GM19035 (cell line): ENCODE results near the gene TXNRD1.
A peak's percentile ranks its signal among the peaks of the same experiment; 100 is the strongest.
"Not testable (repeated sequence)": the region's sequence is repeated elsewhere in the genome, so short reads cannot be mapped to it uniquely, and the experiment has no call there.

Experiments
- ATAC-seq: cut with Tn5 transposase; IDR thresholded peaks from one replicate; pipeline ENCODE4 v1.9.1; 2021; ENCODE audit not compliant: unreplicated experiment

The TXNRD1 gene

DNA sequence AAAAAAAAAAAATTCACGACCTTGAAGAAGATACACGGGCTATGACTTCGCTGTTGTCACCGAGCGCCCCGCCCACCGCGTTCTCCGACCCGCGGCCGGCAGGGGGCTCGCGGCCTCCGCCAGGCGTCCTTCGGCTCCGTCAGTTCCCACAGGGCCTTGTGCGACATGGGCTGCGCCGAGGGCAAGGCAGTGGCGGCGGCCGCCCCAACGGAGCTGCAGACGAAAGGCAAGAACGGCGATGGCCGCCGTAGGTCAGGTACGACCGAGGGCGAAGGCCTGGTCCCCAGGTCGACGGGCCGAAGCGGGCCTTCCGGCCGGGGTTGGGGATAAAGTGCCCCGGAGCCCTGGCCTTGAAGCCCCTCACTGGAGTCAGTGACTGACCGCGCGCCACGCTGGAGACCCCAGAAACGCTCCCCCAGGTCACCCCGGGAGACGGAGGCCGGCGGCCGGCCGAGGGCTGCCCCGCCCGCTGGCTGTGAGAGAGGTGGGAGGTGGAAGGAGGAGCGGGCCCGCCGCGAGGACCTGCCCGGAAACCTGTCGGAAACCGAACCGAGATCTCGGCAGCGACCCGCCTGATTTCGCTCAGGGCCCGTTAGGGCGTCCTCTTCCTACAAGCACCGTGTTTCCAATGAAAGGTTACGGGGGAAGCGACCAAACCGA is at the start of gene TXNRD1:
Gene TXNRD1, plus strand, starts transcription at position 142 of the 660 bp plus-strand sequence. Its CDS starts 24 bp downstream, at position 166.
- peak; percentile 97 for ATAC-seq

GRCh38 chr12:104165801-104166200 is 49.8 kb upstream of the TXNRD1 start:
- ATAC-seq = no peak

DNA sequence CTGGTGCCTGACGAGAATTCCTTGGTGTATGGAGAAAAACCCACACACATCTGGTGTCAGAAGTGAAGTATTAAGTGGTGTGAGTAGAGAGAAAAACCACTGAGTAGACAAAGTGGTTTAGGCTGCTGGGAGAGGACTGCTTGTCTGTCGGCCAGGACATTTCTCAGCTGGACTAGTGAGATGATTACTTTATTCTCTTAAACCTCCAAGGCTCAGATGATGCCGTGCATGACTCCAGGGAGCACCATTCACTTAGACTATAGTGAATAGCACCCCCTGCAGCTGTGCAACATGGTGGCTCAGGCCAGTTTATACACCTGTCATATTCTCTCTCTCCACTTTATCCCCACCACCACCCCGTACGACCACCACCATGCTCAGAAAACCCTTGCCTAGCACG is 49.1 kb upstream of the TXNRD1 start:
- ATAC-seq = no peak

DNA sequence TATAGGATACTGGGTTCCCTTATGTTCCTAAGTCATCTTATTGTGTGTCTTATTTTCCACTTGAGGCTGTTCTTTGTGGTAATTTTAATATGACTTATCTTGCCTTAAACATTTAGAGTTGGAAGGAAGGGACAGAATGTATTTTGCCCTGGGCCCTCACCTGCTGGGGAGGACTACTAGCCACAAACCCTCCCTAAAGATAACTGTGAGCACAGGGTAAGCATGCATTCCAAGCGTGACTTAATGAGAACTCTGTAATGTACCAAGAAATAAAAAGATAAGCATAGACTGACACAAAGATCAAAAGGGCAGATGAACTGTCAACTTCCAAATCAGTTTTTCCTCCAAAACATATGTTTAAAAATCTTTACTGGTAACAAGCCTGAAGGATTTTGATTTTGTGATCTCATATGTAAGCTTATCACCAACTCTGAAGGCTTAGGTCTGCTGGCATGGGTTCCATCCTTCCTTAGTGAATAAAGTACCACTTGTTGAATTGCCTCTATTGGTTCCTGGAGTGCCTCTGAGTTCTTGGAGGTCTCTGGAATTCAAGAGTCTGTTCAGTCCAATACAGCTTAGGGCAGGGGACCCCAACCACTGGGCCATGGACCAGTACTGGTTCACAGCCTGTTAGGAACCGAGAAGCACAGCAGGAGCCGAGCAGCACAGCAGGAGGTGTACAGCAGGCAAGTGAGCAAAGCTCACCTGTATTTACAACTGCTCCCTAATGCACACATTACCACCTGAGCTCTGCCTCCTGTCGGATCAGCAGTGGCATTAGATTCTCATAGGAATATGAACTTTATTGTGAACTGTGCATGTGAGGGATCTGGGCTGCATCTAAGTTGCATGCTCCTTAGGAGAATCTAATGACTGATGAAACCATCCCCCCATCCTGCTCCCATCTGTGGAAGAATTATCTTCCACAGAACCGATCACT is 47.8 kb upstream of the TXNRD1 start:
- ATAC-seq = no peak

DNA sequence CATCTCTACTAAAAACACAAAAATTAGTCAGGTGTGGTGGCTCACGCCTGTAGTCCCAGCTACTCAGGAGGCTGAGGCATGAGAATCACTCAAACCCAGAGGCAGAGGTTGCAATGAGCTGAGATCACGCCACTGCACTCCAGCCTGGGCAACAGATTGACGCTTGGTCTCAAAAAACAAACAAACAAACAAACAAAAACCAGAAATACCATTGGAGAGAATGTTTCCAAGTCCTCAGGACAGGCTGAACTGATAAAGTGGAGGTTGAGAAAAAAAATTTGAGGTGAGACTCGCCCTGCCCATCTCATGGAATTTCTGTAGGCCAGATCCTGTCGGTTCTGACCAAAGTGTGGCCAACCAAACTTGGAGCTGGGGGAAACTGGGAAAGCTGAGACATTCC is 47.0 kb upstream of the TXNRD1 start:
- ATAC-seq = no peak

- ATAC-seq = no peak
Measured at GRCh38 chr12:104171785-104172569, 43.6 kb upstream of the TXNRD1 start.

GRCh38 chr12:104172570-104172947 is 43.0 kb upstream of the TXNRD1 start:
- no peak for ATAC-seq

GRCh38 chr12:104173804-104174203 is 41.8 kb upstream of the TXNRD1 start:
- not testable (repeated sequence) for ATAC-seq

DNA sequence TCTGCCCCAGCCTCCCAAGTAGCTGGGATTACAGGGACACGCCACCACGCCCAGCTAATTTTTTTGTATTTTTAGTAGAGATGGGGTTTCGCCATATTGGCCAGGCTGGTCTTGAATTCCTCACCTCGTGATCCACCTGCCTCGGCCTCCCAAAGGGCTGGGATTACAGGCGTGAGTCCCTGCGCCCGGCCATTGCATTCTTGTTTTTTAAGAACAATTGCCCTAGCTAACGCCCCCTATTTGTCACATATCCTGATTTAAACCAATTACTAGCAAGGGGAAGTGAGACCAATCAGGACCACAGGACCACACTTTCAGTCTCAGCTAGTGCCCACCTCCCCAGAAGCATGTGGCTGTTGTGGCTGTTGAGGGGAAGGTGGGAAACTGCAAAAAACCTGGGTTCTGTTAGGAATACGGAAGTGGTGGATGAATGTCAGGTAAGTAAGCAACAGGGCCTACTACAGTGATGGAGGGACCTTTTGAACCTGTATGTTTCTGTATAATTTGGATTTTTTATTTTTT is 39.8 kb upstream of the TXNRD1 start:
- ATAC-seq = no peak

DNA sequence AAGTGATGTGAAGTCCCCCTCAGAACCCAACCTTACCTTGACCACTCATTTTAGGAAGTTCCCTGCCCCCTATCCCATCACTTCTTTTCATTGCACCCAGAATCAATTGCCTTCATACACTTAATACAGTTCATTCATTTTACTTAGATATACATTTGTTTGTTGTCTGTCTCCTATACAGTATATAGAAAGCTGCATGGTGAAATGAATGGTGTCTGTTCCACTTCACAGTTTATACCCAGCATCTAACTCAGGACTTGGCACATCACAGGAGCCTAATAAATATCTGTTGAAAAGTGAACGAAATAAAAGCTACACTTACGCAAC is 38.3 kb upstream of the TXNRD1 start:
- no peak for ATAC-seq

- no peak for ATAC-seq
Measured at GRCh38 chr12:104177663-104178501, 37.7 kb upstream of the TXNRD1 start.

DNA sequence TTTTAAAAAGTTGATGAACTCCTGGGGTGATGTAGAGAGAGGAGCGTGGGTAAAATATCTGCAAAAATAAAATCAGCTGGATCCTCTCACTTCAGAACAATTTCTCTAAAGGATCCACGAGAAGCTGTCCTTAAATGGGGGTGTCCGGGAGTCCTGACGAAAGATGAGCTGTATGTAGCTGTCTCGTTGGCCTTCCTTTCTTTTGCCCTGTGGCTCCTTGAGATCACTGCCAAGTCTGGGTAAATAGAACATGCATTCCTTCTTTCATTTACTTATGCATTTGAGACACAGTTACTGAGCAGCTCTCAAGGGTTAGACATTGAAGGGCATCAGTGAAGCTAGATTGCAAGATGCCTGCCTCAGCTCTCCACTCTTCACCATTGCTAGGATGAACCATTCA is 35.2 kb upstream of the TXNRD1 start:
- ATAC-seq = no peak

- no peak for ATAC-seq
Measured at GRCh38 chr12:104181313-104181712, 34.3 kb upstream of the TXNRD1 start.

- ATAC-seq = no peak
Measured at GRCh38 chr12:104182144-104182543, 33.4 kb upstream of the TXNRD1 start.

DNA sequence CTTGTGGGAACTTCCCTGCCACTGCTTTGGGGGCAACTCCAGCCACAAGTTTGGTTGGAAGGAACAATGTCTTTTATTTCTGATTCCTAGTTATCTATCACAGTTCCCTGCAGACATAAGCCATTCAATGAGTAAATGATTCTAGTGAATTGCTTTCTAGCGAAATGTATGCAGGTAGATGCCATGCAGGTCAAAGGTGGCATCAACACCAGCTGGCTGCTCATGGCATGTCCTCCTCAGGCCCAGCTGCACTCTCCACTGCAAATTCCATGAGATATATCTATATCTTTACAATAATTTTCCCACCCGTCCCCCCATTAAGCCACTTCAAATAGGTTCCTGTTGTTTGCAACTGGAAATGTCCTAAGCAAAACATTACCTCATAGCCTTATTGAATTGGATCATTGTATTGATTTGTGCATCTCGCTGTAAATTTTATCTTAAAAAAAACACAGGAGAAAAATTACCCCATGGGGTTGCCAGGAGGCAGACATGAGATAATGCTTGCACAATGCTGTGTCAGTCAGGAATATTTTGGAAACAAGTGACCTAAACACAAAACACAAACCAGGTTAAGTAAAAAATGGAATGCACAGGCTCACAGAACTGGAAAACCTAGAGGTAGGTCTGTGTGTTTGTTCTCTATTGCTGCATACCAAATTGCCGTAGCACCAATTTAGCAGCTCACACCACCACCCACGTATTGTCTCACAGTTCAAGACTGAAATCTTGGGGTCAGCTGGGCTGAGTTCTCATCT is 32.8 kb upstream of the TXNRD1 start:
- ATAC-seq = no peak

GRCh38 chr12:104183443-104183842 is 32.1 kb upstream of the TXNRD1 start:
- ATAC-seq = no peak

DNA sequence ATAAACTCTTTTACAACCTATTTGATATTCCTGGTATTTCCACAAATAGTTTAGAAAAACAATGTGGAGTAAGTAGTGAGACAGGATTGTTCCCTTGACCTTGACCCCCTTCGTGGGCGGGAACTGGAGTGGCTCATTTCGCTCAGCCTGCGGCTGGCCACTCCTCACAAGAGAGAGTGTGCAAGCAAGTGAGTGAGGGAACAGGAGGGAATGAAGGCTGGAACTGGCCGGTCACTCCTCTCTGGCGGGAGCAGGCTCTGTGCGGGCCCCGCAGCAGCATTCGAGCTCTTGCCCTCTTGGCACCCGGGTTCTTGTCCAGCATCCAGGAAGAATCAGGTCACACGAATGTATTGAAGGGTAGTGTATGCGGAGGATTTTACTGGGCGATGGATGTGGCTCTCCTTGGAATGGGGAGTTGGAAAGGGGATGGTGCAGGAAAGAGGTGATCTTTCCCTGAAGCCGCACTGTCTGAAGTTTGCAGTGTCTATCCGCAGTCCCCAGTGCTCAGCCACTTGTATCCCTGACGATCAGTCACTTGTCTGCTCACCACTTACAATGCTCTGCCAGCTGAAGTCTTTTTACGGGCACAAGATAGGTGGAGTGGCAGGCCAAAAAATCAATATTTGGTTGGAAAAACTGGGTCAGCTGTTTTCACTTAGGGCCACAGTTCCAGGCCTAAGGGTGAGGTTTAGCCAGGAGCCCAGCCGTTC is 28.0 kb upstream of the TXNRD1 start:
- ATAC-seq = no peak

GRCh38 chr12:104188534-104188933 is 27.0 kb upstream of the TXNRD1 start:
- ATAC-seq = no peak

DNA sequence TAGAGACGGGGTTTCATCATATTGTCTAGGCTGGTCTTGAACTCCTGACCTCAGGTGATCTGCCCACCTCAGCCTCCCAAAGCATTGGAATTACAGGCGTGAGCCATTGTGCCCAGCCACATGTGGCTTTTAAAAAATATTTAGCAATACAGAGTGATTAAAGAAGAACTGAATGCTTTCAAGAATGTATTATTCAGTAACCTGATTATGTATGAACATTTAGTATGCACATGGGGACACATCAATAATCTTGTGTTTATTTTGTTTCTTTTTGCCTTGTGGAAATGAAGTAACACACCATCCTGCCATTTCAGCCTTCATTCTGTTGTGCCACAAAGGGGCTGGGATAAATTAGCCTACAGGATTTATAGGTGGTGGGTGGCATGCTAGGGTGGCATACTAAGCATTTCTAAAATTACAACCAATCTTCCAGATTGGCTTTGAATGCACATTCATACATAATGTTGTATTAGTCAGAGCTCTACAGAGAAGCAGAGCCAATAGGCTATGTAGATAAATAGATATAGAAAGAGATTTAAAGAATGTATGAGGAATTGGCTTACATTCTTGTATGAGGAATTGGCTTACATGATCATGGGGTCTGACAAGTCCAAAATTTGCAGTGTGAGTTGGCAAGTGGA is 25.5 kb upstream of the TXNRD1 start:
- no peak for ATAC-seq
